GM18951 (cell line): ENCODE data around the gene TNS4.

ENCODE experiments used
- POLR2A ChIP-seq: IDR thresholded peaks from 4 replicates; pipeline ENCODE4 v1.6.1; 2011; ENCODE audit warnings: mild to moderate bottlenecking; ENCODE audit not compliant: insufficient read length, insufficient read depth; ENCODE audit errors: extremely low read depth
- in situ Hi-C: fragments of 300-500 bp; cut with MboI; formaldehyde crosslinking; loops from one replicate; pipeline ENCODE4 v1.12.0; 2022; ENCODE audit warnings: low sequenced_read_pairs, mixed read lengths, inconsistent platforms; ENCODE audit not compliant: unreplicated experiment

The TNS4 gene

DNA sequence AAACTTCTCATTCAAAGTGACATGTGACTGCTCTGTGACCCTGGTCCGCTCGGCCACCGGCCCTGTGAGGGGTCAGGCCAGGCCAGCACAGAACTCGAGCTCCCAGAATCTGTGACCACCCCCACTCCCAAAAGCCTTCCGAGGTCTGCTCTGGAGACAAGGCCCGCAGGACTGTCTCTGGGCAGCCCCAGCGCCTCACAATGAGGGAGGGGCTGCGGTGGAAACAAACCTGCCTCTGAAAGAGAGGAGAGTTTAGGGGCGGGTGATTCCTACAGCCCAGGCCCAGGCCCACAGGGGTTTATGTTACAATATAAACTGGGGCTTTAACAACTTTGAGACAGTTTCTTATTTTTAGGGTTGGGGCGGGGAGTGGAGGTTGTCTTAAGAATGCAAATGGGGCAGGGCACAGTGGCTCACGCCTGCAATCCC lies 38.3 kb downstream of the TNS4 start:
- in situ Hi-C loops, result no loop called here
- TF ChIP-seq POLR2A, result no peak

DNA sequence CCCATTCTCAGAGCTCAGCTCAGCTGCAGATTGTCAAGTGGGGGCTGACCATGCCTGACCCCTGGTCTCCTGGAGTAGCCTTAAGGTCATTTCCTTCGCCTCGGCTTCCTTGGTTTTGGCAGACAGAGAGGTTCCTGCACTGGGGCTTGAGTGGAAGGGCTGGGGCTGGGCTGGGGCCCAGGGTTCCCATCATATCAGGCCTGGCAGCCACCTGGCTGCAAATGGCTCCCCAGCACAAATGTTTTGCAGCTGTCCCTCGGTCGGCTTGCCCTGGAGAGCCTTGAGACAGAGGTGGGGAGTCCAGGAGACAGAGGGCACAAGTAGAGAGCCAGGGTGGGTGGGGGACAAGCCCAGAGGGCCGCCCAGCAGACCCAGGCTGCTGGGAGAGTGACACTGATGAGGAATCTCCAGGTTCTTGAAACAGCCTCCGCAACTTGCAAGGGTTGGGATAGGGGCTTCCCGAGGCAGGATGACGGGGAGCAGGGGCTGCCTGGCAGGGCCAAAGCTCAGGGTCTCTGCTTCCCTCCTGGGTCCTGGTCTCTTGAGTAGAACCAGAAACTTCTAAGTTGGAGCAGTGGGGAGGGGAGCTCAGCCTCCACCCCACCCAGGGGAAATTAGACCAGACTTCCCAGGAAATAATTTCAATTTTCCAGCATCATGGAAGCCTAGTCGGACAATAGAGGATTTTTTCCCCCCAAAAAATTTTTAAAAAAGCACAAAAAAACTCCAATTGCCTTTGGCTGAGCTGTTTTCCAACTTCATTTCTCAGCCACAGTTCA lies 38.9 kb downstream of the TNS4 start:
- in situ Hi-C loops, result no loop called here

DNA sequence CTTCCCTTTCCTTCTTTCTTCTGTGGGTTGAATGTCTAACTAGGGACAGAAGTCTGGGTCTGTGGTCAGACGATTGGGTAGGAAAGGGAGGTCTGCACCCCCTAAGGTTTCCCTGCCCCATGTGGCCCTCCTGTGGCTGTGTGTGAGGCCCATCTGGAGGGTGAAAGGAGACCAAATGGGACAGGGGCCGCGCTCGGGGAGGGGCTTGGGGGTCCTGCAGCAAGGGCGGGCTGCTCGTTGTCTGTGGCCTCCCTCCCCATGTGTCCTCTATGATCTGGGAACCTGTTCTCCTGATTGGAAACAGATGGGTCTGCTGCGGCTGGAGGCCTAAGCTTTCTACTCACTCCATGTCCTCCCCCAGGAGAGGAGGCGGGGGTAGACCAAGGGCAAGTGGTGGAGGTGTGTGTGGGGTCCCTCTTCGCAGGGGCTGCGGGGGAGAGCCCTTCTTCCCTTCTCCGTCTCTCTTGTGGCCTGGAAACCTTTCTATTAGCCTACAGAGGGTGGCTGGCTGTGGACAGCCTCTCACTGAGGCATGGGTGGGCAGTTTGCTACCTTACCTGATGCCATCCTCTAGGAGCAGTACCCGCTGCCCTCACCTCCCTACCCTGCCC lies 39.6 kb downstream of the TNS4 start:
- in situ Hi-C loops, result no loop called here
- no peak for TF ChIP-seq POLR2A

More for the DNA sequence above, 38.9 kb downstream of the TNS4 start:
- no peak for TF ChIP-seq POLR2A

DNA sequence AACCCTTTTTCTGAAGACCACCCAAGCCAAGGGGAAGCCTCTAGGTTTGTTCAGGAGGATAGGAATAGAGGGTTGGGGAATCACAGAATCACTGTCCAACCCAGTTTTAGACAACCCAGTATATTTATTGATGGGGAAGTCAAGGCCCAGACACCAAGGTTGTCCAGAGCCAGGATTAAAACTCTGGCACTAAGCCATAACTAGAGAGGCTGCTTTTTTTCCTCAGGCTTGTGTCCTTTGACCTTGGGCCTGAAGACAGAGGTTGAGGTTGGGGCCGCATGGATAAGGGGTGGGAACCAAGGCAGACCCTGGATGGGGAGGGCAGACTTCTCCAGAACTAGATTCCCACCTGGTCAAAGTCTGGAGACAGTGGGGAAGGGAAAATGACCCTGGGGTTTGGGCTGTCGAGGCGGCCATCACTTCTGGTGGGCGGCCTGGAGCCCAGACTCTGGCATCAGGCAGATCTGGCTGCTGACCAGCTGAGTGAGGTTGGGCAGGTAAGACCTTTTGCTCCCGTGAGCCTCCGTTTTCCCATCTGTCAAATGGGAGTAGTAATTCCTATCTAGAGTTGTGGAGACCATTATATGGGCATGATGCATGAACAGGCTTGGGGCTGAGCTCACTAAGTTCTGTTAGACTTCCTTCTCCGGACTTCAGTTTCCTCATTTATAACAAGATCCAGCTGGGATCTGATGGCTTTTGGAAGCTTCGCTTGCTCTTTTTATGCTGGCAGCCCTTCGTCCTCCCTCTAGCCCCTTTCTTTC lies 40.3 kb downstream of the TNS4 start:
- in situ Hi-C loops, result no loop called here
- no peak for TF ChIP-seq POLR2A

DNA sequence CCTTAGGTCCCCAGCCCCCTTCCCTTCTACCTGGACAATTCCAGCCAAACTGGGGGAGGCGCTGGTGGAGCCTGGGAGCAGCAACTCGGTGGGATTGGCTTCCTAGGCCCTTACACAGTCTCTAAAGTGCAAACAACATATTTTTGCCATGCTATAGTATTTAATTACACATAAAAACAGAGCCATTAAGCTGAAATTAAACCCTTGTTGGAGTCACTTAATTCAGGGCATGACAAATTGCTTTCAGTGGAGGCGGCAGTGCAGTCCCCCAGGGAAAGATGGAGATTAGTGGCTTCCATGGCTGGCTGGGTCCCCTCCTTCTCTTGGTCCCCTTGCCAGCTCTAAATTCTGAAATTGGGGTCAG lies 40.8 kb downstream of the TNS4 start:
- in situ Hi-C loops, result no loop called here

DNA sequence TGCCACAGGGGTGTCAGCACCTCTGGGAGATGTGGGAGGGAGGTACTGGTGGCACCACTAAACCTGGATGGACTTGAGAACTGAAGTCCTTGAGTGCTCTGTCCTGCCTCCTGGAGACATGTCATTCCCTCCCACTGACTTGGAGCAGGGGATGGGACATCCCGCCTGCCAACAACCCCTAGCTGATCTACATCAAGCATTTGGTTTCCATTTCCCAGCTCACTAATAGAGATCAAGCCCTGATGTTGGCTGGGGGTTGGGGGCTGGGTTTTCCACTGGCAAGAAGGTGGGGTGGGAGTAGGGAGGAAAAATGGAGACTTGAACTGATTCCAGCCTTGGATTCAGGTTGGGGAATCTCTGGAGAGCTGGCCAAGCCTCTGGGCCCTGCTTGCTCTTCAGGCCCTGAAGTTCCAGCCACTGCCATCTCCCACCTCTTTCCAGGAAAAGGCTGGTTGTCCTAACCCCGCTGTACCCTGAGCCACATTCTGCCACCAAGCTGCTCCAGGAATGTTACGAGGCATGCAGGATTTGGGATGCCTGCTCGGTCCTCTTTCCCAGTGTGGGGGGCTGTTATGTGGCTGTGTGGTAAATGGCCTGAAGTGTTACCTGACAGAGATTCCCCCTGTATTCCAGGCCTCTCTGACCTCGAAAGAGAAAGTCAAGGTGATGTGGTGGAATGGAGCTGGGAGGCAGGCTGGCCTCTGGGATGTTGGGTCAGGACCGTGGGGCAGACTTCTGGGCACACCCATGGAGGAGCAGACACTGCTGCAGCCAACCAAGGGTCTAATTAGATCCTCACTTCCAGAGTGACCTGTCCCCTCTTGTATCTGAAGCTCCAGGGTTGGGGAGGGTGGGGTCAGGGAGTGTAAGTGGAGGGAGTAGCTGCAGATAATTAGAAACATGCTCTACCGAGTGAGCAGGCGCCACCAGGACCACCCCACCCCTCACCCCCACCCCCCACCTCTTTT lies 41.5 kb downstream of the TNS4 start:
- no peak for TF ChIP-seq POLR2A
- in situ Hi-C loops, result no loop called here

More for the DNA sequence above, 40.8 kb downstream of the TNS4 start:
- TF ChIP-seq POLR2A, result no peak

DNA sequence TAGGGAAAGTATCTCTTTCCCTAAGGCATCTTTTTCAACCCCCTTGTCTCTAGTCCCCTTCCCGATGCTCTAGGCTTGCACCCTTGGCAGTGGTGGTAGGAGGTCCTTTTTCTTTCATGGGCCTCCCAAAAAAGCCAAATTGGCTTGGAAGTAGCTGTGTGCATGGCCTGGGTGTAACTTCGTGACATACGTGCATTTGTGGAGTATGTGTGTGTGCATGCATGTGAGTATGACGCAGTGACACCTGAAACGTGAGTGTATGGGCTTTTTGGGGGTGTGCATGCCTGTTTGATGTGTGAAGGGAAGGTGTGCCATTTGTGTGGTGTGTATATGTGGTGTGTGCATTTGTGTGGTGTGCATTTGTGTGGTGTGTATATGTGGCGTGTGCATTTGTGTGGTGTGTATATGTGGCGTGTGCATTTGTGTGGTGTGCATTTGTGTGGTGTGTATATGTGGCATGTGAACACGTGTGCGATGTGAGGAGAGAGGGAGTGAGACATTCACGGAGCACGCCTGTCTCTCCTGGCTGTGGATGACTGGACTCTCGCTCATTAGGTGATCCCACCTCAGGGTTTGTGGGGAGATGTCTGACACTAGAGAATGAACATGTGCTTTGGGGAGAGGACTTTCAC lies 42.5 kb downstream of the TNS4 start:
- in situ Hi-C loops, result no loop called here
- TF ChIP-seq POLR2A, result no peak

DNA sequence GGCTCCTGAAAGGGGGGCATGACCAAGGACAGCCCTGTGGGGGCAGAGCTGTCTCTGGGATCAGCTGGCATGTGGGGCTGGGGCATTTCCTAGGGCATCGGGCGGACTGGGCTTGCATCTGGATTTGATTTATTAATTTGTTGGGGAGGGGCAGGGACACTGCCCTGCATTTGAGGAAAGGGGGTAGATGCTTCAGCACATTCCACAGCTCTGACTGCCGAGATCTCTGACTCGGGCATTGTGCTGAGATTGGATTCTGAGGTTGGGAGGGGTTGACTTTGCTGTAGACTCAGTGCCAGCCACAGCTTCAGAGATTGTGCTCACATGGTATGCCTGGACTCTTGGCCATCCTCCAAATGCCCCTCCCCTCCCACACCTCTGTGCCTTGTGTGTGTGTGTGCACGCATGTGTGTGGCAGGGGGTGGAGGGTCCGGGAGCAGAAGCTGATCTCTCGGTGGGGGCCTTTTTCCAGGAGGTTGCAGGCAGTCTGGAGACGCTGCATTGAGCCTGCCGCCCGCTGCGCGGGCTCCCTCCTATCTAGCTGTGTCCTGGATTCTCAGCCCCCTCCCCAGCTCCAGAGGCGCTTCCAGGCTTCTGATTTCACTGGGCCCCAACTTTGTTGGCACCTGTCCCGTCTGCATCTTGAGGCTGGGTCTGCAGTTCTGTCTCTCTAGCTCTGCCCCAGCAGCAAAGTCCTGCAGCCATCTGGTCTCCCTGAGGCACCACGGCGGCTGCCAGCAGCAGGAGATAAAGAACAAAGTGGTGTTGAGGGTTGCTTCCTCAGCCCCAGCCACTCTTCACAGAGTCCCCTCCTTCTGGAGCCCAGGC lies 43.2 kb downstream of the TNS4 start:
- in situ Hi-C loops, result no loop called here

DNA sequence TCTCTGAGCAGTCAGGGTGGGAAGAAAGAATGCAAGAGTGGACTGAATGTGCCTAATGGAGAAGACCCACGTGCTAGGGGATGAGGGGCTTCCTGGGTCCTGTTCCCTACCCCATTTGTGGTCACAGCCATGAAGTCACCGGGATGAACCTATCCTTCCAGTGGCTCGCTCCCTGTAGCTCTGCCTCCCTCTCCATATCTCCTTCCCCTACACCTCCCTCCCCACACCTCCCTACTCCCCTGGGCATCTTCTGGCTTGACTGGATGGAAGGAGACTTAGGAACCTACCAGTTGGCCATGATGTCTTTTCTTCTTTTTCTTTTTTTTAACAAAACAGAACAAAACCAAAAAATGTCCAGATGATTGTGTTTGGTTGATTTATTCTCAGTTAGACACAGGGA lies 44.1 kb downstream of the TNS4 start:
- TF ChIP-seq POLR2A, result no peak
- in situ Hi-C loops, result no loop called here

More for the DNA sequence above, 43.2 kb downstream of the TNS4 start:
- no peak for TF ChIP-seq POLR2A

DNA sequence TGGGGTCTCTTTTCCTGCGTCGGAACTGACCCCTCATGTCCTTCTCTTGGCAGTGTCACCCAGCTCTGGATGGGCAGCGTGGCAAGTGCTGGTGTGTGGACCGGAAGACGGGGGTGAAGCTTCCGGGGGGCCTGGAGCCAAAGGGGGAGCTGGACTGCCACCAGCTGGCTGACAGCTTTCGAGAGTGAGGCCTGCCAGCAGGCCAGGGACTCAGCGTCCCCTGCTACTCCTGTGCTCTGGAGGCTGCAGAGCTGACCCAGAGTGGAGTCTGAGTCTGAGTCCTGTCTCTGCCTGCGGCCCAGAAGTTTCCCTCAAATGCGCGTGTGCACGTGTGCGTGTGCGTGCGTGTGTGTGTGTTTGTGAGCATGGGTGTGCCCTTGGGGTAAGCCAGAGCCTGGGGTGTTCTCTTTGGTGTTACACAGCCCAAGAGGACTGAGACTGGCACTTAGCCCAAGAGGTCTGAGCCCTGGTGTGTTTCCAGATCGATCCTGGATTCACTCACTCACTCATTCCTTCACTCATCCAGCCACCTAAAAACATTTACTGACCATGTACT lies 44.9 kb downstream of the TNS4 start:
- in situ Hi-C loops, result no loop called here
- no peak for TF ChIP-seq POLR2A

DNA sequence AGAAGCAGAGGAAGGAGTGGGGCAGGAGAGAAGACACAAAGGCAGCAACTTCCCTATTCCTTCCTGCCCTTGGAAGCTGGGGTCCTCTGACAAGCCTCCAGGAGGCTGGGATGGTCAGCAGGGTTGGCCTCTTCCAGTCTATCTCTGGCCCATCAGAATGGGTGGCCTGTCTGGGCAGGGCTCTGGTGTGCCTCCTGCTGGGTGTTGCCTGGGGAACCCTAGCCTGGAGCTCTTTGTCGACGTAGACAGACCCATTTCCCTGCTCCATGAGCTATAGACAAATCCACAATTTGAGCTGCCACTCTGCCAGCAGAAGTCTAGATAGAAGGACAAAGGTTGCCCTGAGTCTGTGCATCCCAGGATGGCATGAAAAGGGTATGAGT lies 46.8 kb downstream of the TNS4 start:
- in situ Hi-C loops, result no loop called here
- no peak for TF ChIP-seq POLR2A
